ENCODE results near the gene HSP90AB1.
A peak's percentile ranks its signal among the peaks of the same experiment; 100 is the strongest.

HSP90AB1 gene

DNA sequence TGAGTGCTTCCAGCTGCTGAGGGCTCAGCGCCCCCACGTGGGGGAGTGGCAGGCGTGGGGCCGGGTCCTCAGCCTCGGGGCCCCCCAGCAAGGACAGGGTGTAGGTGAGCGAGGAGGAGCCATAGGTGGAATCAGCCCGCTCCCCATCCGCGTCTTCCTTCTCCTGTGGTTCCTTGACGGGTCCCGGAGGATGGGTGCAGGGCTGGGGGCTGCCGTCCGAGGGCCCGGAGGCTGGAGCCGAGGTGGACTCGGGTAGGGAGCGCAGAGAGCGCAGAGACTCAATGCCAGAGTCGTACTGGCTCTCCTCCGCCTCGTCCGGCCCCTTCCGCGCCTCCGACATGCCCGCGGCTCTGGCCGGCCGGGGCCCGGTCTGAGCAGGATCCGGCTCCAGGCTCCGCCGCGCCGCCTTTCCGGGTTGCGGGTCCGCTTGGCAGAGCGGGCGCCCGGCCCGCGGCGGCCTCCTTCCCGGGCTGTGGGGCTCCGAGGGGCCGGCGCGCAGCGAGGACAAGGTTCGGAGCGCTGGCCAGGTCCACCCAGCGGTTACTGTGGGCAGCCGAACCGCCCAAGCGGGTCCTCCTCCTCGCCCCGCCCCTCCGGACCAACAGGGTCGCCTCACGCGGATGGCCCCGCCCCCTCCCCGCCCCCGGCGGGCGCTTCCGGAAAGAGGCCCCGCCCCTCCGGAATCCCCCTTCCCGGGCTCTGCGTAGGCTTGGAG, 18.3 kb downstream of the HSP90AB1 start, which contains the start of gene NFKBIE:
NFKBIE (minus strand) TSS at position 545 of the 715 bp plus-strand sequence; CDS start at position 340, 205 bp downstream.
- H3K27ac ChIP-seq (ENCODE audit: extremely low read depth, low read depth, low read length) = peak within 1 kb of the TSS; percentile 76; the same call in 1 of the 2 replicates
- POLR2A ChIA-PET = interaction anchor here (0.6 to 2.2 kb wide), 3 partner anchors 18 to 555 kb away, joined by 3 to 15 read pairs (median 5); partner anchors contain the start of gene HSP90AB1
- CTCF ChIA-PET = interaction anchor here (0.7 to 7.2 kb wide), 10 partner anchors 9 to 79 kb away, joined by 3 to 208 read pairs (median 35); partner anchors contain the start of genes AARS2, SLC35B2 and SPATS1
- H3K9me3 ChIP-seq (ENCODE audit: control insufficient read depth, insufficient read depth, low read depth, low read length) = no peaks in the 10 kb centered on the region
- peaks cover 4% of the 10 kb centered on the region; the same call in 1 of the 2 replicates for H3K4me1 ChIP-seq (ENCODE audit: control insufficient read depth, insufficient read depth, low read length)
- H3K4me3 ChIP-seq (ENCODE audit: low read depth, low read length) = peak within 1 kb of the TSS; percentile 62
- peaks cover 0 to 16% of the 10 kb centered on the region in 2 experiments; a peak in 1 of 3 replicates for H3K36me3 ChIP-seq (ENCODE audit: control insufficient read depth in 2 of 2, insufficient read depth in 1 of 2, low read length in 2 of 2)
- TF ChIP-seq ZNF704 (tag by site-specific recombination; IDR thresholded peaks at IDR 0.05) (no peak), WT1 (tag by site-specific recombination; IDR thresholded peaks at IDR 0.05) (no peak), ZNF266 (tag by site-specific recombination; IDR thresholded peaks at IDR 0.05; ENCODE audit: low read depth) (no peak), ZNF560 (tag by site-specific recombination; IDR thresholded peaks at IDR 0.05; ENCODE audit: borderline replicate concordance) (no peak), HOXD13 (CRISPR knock-in tag; IDR thresholded peaks at IDR 0.05; ENCODE audit: borderline replicate concordance) (no peak), ZSCAN30 (tag by site-specific recombination; IDR thresholded peaks at IDR 0.05) (peak; percentile 71), ZNF777 (tag by site-specific recombination; IDR thresholded peaks at IDR 0.05; ENCODE audit: borderline replicate concordance) (peak; percentile 66; the same call in 1 of the 2 replicates), PATZ1 (tag by site-specific recombination; IDR thresholded peaks at IDR 0.05) (peak; percentile 88), ZNF629 (tag by site-specific recombination; IDR thresholded peaks at IDR 0.05) (no peak), ZEB2 (tag by site-specific recombination; IDR thresholded peaks at IDR 0.05) (0 out of 2 replicates have a peak, but pooled peaks have one; percentile 41), ZNF223 (tag by site-specific recombination; IDR thresholded peaks at IDR 0.05) (no peak), ZNF600 (tag by site-specific recombination; IDR thresholded peaks at IDR 0.05) (peak; percentile 76), HOXA7 (CRISPR knock-in tag; IDR thresholded peaks at IDR 0.05; ENCODE audit: borderline replicate concordance) (no peak), CTCF (tag by site-specific recombination; IDR thresholded peaks at IDR 0.05) (peak; percentile 98), ZIC2 (tag by site-specific recombination; IDR thresholded peaks at IDR 0.05) (no peak), ZNF837 (tag by site-specific recombination; IDR thresholded peaks at IDR 0.05) (no peak), KLF8 (tag by site-specific recombination; IDR thresholded peaks at IDR 0.05) (peak; percentile 52; the same call in 1 of the 2 replicates), KLF17 (tag by site-specific recombination; IDR thresholded peaks at IDR 0.05) (peak; percentile 4; the same call in 1 of the 2 replicates), ZNF354C (tag by site-specific recombination; IDR thresholded peaks at IDR 0.05; ENCODE audit: borderline replicate concordance, low read depth) (no peak), SP2 (tag by site-specific recombination; IDR thresholded peaks at IDR 0.05) (peak; percentile 83), KLF10 (tag by site-specific recombination; IDR thresholded peaks at IDR 0.05) (peak; percentile 81), BCL11B (tag by site-specific recombination; IDR thresholded peaks at IDR 0.05; ENCODE audit: low read depth) (0 out of 2 replicates have a peak, but pooled peaks have one; percentile 55), ZBTB6 (tag by site-specific recombination; IDR thresholded peaks at IDR 0.05) (peak; percentile 55), REST (tag by site-specific recombination; IDR thresholded peaks at IDR 0.05) (no peak)
- TF ChIP-seq, protein P1, sequence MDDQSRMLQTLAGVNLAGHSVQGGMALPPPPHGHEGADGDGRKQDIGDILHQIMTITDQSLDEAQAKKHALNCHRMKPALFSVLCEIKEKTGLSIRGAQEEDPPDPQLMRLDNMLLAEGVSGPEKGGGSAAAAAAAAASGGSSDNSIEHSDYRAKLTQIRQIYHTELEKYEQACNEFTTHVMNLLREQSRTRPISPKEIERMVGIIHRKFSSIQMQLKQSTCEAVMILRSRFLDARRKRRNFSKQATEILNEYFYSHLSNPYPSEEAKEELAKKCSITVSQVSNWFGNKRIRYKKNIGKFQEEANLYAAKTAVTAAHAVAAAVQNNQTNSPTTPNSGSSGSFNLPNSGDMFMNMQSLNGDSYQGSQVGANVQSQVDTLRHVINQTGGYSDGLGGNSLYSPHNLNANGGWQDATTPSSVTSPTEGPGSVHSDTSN (CRISPR knock-in tag; IDR thresholded peaks at IDR 0.05) = no peak
